Stimulated activated CD8-positive, alpha-beta memory T cell treated with anti-CD3 and anti-CD28 coated beads, Interleukin-4, amount 100 ng/mL, for 1 hour (primary cell): ENCODE data around the gene APOBEC3A.
"Not testable (repeated sequence)": the region's sequence is repeated elsewhere in the genome, so short reads cannot be mapped to it uniquely, and the experiment has no call there.

Experiments
- DNase-seq, 2 donors: peaks; one replicate each; pipeline ENCODE4 v3.0.0-alpha.2; 2020; ENCODE audit warnings: low read depth in 2 of 2, low spot score in 1 of 2

The APOBEC3A gene

DNA sequence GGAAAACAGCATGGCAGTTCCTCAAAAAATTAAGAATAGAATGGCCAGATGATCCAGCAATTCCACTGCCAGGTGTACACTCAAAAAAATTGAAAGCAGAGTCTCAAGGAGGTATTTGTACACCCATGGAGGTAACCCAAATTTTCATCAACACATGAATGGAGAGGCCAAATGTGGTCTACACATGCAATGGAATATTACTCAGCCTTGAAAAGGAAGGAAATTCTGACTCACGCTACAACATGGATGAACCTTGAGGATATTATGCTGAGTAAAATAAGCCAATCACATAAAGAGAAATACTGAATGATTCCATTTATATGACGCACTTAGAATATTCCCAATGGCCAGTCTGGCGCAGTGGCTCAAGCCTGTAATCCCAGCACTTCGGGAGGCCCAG is 19.9 kb downstream of the APOBEC3A start:
- DNase-seq, result not testable (repeated sequence)

GRCh38 chr22:38980587-38980986 is 23.2 kb downstream of the APOBEC3A start:
- not testable (repeated sequence) for DNase-seq

DNA sequence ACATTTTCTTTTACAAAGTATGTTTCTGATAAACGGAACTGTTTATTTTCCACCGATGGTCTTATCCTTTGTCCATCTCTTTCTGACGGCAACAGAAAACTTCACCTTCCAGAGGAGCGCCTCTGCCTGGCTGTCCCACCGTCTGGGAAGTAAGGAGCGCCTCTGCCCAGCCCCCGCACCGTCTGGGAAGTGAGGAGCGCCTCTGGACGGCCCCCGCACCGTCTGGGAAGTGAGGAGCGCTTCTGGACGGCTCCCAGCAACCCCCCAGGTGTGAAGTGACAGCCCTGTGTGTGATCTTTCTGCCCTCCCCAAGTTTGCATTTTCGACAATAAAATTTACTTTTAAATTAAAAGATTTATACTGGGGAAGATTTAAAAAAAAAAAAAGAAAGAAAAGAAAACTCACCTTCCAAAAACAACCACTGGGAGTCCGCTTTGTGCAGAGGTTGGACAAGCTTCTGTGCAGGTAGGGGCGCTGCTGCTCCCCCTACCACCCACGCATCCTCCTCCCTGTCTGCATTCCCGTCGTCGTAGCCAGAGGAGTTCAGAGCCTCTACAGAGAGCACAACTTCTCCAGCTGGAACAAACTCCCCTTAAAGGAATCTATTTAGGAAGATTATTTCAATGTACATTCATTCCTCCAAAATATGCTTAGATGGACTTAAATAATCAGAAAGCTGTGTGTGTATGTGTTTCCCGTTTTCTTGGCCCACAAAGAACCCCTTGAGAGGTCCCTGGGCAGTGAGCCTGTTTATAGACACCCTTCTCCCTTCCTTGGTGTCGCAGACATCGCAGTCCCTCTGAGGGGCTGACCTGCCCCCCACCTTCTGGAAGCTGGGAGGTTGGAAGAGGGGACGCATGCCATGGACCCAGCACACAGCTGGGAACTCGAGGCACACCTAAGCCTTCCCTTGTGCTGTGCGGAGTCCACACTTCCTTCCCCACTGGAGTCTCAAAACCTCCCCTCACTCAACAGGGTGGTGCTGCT is 23.9 kb downstream of the APOBEC3A start:
- DNase-seq, result no peak

GRCh38 chr22:38981992-38982927 is 24.9 kb downstream of the APOBEC3A start, which contains the start of gene APOBEC3B:
Gene APOBEC3B (plus strand): TSS chr22:38982347. CDS start chr22:38982454, 107 bp downstream.
- DNase-seq, result peak; percentile 31 to 56

- no peak for DNase-seq
These were observed 26.8 kb downstream of the APOBEC3A start for GRCh38 chr22:38984224-38984623.

GRCh38 chr22:38984784-38985757 is 27.7 kb downstream of the APOBEC3A start:
- peak in 1 of 2 donors; percentile 63 for DNase-seq

DNA sequence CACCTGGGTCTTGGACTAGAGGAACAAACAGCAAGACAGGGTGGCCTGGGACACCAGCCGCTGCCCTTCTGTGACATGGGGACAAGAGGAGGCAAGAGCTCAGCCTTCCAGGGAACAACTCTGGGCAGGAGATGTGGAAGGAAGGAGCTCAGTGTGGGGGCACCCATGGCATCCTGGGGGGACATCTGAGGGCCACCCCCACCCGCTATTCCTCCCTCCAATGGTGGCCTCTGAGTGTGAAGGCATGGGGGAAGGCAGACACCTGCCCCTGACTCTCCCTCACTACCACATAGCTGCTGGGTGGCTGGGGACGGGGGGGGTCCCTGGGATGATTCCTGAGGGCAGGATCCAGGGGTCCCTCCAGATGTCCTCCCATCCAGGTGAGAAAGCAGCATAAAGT is 29.2 kb downstream of the APOBEC3A start:
- DNase-seq, result no peak

DNA sequence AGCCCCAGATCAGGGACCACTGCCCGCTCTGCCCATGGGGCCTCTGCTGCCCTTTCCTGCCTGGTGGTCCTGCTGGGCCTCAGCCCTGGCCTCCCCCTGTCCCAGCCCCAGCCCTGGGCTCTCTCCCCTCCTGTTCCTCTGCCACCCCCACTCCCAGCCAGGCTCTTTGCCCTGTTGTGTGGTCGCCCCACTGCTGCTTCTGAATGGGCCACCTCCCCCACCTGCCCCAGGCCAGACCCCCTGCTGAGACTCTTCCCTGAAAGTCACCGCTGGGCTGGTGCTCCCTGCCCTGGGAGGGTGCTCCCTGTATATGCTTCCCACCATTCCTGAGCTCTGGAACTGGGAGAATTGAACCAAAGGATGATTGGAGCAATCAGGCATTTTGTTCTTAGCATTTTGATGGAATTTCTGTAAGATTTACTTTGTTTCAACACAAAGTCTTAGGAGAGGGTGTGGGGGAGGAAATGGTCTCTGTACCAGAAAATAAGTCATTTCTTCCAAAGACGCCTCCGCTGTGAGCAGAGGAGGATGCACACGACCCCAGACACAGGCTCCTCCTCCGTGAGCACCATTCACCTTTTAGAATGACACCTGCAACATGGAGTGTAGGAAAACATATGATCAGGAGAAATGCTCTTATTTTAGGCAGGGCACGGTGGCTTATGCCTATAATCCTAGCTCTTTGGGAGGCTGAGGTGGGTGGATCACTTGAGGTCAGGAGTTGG is 29.9 kb downstream of the APOBEC3A start:
- no peak for DNase-seq

DNA sequence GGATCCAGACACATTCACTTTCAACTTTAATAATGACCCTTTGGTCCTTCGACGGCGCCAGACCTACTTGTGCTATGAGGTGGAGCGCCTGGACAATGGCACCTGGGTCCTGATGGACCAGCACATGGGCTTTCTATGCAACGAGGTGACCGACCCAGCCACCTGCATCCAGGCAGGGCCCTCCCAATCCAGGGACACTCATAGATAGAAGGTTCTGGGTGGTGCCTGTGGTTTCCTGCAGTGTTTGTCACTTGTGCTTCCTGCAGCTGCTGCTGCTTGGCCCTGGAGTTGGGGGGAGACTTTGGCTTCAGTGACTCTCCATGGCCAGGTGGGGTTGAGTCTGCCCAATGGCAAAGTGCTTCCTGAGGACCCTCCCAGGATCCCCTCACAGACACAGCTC is 32.1 kb downstream of the APOBEC3A start:
- no peak for DNase-seq

DNA sequence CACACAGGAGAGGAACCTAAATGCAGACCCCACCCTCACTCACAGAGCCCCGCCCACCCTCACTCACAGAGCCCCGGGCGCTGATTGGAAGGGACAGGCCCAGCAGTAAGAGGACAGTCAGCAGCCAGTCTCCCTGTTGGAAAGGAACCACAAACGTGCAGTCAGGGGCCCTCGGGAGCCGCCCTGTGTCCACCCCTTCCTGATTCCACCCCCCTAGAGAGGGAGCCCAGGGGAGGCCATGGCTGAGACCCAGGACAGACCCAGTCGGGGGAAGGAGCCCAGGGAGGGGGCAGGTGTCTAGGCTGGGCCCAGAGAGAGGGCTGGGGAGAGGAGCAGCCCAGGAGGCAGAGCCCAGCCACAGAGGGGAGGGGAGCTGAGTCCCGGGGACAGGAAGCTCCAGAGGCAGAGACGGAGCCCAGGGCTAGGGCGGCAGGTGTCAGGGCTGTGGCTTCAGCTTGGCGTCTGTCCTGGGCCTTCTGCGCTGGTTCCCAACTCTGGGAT is 35.5 kb downstream of the APOBEC3A start:
- DNase-seq, result not testable (repeated sequence)

GRCh38 chr22:38996105-38996504 is 38.7 kb downstream of the APOBEC3A start:
- no peak for DNase-seq

- DNase-seq, result no peak
These were observed 40.1 kb downstream of the APOBEC3A start for GRCh38 chr22:38997518-38997917.

- peak; percentile 33 to 56 for DNase-seq
These were observed 45.8 kb downstream of the APOBEC3A start for GRCh38 chr22:39003165-39003638.

DNA sequence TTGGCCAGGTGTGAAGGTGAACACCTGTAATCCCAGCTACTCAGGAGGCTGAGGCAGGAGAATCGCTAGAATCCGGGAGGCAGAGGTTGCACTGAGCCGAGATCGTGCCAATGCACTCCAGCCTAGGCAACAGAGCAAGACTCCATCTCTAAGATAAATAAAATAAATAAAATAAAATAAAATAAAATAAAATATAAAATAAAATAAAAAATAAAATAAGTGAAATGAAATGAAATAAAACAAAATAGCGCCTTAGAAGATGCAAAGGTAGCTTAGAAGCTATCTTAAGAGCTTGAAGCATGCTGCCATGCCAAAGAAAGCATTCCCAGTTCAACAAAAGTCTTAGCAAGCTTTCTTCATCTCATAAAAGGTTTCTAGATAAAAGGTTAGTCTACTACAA is 49.8 kb downstream of the APOBEC3A start:
- no peak for DNase-seq

- DNase-seq, result not testable (repeated sequence)
These were observed 51.0 kb downstream of the APOBEC3A start for GRCh38 chr22:39008271-39008850.

- no peak for DNase-seq
These were observed 53.5 kb downstream of the APOBEC3A start for GRCh38 chr22:39010946-39011345.
